GM21423 (cell line): ENCODE data around the gene WNT3A.

Experiments
- ATAC-seq: cut with Tn5 transposase; IDR thresholded peaks from one replicate; pipeline ENCODE4 v1.9.1; 2021; ENCODE audit warnings: mild to moderate bottlenecking, moderate library complexity; ENCODE audit not compliant: unreplicated experiment

Gene WNT3A

GRCh38 chr1:227999056-227999930 is 7.5 kb upstream of the WNT3A start:
- no peak for ATAC-seq

GRCh38 chr1:228000416-228000815 is 6.4 kb upstream of the WNT3A start:
- ATAC-seq: no peak

- no peak for ATAC-seq
These were observed 5.8 kb upstream of the WNT3A start for GRCh38 chr1:228000836-228001563.

GRCh38 chr1:228001738-228002535 is 4.9 kb upstream of the WNT3A start:
- no peak for ATAC-seq

GRCh38 chr1:228002792-228003191 is 4.0 kb upstream of the WNT3A start:
- ATAC-seq: no peak

GRCh38 chr1:228003461-228004330 is 3.1 kb upstream of the WNT3A start:
- no peak for ATAC-seq

- no peak for ATAC-seq
These were observed 2.4 kb upstream of the WNT3A start for GRCh38 chr1:228004331-228004855.

- ATAC-seq: no peak
These were observed 1.8 kb upstream of the WNT3A start for GRCh38 chr1:228004856-228005462.

GRCh38 chr1:228005511-228006033 is 1.2 kb upstream of the WNT3A start:
- no peak for ATAC-seq

- ATAC-seq: no peak
These were observed 588 bp upstream of the WNT3A start for GRCh38 chr1:228006034-228006785.

- no peak for ATAC-seq
These were observed 427 bp downstream of the WNT3A start for GRCh38 chr1:228007049-228007800.

GRCh38 chr1:228007801-228008341 is 1.1 kb downstream of the WNT3A start:
- no peak for ATAC-seq

GRCh38 chr1:228008391-228009115 is 1.8 kb downstream of the WNT3A start:
- no peak for ATAC-seq

GRCh38 chr1:228009116-228009827 is 2.5 kb downstream of the WNT3A start:
- no peak for ATAC-seq

- ATAC-seq: peak; percentile 55
These were observed 3.3 kb downstream of the WNT3A start for GRCh38 chr1:228009828-228010775.
